ENCODE data around the gene DYRK3.

DYRK3 gene

DNA sequence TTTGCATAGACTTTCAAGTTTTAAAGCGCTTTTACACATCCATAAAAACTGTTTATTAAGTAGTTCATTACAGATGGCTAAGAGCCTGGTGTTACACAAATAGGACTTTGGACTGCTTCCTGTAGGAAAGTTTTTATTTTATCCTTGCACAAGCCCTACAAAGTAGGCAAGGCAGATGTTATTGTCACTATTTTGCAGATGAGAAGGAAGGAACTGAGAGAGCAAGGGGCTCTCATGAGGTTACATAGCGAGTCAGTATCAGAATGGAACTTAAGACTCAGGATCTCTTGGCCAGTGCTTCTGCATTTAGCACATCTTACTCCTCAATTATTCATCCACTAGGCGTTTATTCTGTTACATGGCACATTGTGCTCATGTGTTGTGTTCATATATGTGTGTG is 46.8 kb downstream of the DYRK3 start:
- no peak overlapping the region for H3K4me2 ChIP-seq

DNA sequence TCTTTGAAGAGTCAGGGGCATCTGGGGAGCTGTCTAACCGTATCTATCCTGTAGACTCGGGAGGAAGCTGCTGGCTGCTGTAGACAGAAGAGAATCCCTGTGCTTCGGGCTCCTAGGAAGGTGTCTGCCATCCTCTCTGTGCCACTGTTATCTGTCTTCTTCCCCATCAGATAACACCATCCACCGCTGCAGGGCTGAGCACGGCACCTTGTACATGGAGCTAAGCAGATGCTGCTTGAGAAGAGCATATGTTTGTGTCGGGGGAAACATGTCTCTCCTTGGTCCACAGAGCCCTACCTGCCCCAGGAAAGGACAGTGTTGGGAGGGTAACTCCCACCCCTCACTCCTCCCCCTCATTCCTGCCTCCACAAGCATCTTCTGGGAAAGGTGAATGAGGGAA is 48.0 kb downstream of the DYRK3 start:
- Histone ChIP-seq H4K20me1 (ENCODE audit: insufficient read depth) (0 out of 2 replicates have a peak, but pooled peaks cover 3% of the 10 kb centered on the region), H3K4me3 (IDR thresholded peaks at IDR 0.05; ENCODE audit: insufficient read depth, low read depth, low read length) (no peak overlapping the region), H3K36me3 (ENCODE audit: insufficient read depth) (no peaks in the 10 kb centered on the region), H3K9ac (no peak overlapping the region), H3K4me1 (ENCODE audit: low read depth, poor library complexity, severe bottlenecking) (peaks cover 44% of the 10 kb centered on the region), H3K27ac (no peak overlapping the region), H2AFZ (ENCODE audit: low read depth) (no peak overlapping the region), H3K79me2 (ENCODE audit: insufficient read depth, low read depth) (peaks cover 5% of the 10 kb centered on the region; the same call in 1 of the 2 replicates), H3K4me2 (no peak overlapping the region), H3K27me3 (ENCODE audit: insufficient read depth, low read depth) (peaks cover 27% of the 10 kb centered on the region; the same call in 1 of the 2 replicates)
- TF ChIP-seq, protein P1, sequence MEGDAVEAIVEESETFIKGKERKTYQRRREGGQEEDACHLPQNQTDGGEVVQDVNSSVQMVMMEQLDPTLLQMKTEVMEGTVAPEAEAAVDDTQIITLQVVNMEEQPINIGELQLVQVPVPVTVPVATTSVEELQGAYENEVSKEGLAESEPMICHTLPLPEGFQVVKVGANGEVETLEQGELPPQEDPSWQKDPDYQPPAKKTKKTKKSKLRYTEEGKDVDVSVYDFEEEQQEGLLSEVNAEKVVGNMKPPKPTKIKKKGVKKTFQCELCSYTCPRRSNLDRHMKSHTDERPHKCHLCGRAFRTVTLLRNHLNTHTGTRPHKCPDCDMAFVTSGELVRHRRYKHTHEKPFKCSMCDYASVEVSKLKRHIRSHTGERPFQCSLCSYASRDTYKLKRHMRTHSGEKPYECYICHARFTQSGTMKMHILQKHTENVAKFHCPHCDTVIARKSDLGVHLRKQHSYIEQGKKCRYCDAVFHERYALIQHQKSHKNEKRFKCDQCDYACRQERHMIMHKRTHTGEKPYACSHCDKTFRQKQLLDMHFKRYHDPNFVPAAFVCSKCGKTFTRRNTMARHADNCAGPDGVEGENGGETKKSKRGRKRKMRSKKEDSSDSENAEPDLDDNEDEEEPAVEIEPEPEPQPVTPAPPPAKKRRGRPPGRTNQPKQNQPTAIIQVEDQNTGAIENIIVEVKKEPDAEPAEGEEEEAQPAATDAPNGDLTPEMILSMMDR (conservative IDR thresholded peaks at IDR 0.05; ENCODE audit: low read depth, low read length), result no peak

More for the DNA sequence above, 46.8 kb downstream of the DYRK3 start:
- Histone ChIP-seq H3K27ac (no peak overlapping the region), H3K36me3 (ENCODE audit: insufficient read depth) (no peaks in the 10 kb centered on the region), H3K79me2 (ENCODE audit: insufficient read depth, low read depth) (peaks cover 5% of the 10 kb centered on the region; the same call in 1 of the 2 replicates), H4K20me1 (ENCODE audit: insufficient read depth) (no peaks in the 10 kb centered on the region), H3K4me3 (IDR thresholded peaks at IDR 0.05; ENCODE audit: insufficient read depth, low read depth, low read length) (no peak overlapping the region), H3K9ac (no peak overlapping the region), H3K4me1 (ENCODE audit: low read depth, poor library complexity, severe bottlenecking) (peaks cover 34% of the 10 kb centered on the region), H2AFZ (ENCODE audit: low read depth) (no peak overlapping the region), H3K27me3 (ENCODE audit: insufficient read depth, low read depth) (peaks cover 23% of the 10 kb centered on the region; the same call in 1 of the 2 replicates)
- TF ChIP-seq, protein P1 (conservative IDR thresholded peaks at IDR 0.05; ENCODE audit: low read depth, low read length), result no peak

GRCh38 chr1:206684003-206684402 is 48.7 kb downstream of the DYRK3 start:
- H3K4me2 ChIP-seq, result peak overlapping the region; percentile 76; the same call in 1 of the 2 replicates
- H3K9ac ChIP-seq, result no peak overlapping the region
- H3K4me1 ChIP-seq (ENCODE audit: low read depth, poor library complexity, severe bottlenecking), result peaks cover 44% of the 10 kb centered on the region
- no peak overlapping the region for H2AFZ ChIP-seq (ENCODE audit: low read depth)
- peak overlapping the region; percentile 57 for H3K4me3 ChIP-seq (IDR thresholded peaks at IDR 0.05; ENCODE audit: insufficient read depth, low read depth, low read length)
- H3K27ac ChIP-seq, result no peak overlapping the region
- TF ChIP-seq, protein P1 (conservative IDR thresholded peaks at IDR 0.05; ENCODE audit: low read depth, low read length), result no peak
- 0 out of 2 replicates have a peak, but pooled peaks cover 3% of the 10 kb centered on the region for H4K20me1 ChIP-seq (ENCODE audit: insufficient read depth)
- H3K36me3 ChIP-seq (ENCODE audit: insufficient read depth), result no peaks in the 10 kb centered on the region
- peaks cover 27% of the 10 kb centered on the region; the same call in 1 of the 2 replicates for H3K27me3 ChIP-seq (ENCODE audit: insufficient read depth, low read depth)
- peaks cover 10% of the 10 kb centered on the region; the same call in 1 of the 2 replicates for H3K79me2 ChIP-seq (ENCODE audit: insufficient read depth, low read depth)

GRCh38 chr1:206684478-206685333 is 49.4 kb downstream of the DYRK3 start, which contains the start of gene MAPKAPK2:
MAPKAPK2 (plus strand) TSS chr1:206684905; CDS start chr1:206685230, 325 bp downstream.
- H2AFZ ChIP-seq (ENCODE audit: low read depth), result peak within 1 kb of the TSS; percentile 68
- no peaks in the 10 kb centered on the region for H3K36me3 ChIP-seq (ENCODE audit: insufficient read depth)
- H3K4me1 ChIP-seq (ENCODE audit: low read depth, poor library complexity, severe bottlenecking), result peaks cover 37% of the 10 kb centered on the region
- H3K9ac ChIP-seq, result peak within 1 kb of the TSS; percentile 33; the same call in 1 of the 2 replicates
- H4K20me1 ChIP-seq (ENCODE audit: insufficient read depth), result 0 out of 2 replicates have a peak, but pooled peaks cover 3% of the 10 kb centered on the region
- H3K79me2 ChIP-seq (ENCODE audit: insufficient read depth, low read depth), result peaks cover 17% of the 10 kb centered on the region; the same call in 1 of the 2 replicates
- no peak within 1 kb of the TSS for H3K27ac ChIP-seq
- TF ChIP-seq, protein P1 (conservative IDR thresholded peaks at IDR 0.05; ENCODE audit: low read depth, low read length), result no peak
- peak within 1 kb of the TSS; percentile 76 for H3K4me2 ChIP-seq
- peaks cover 27% of the 10 kb centered on the region; the same call in 1 of the 2 replicates for H3K27me3 ChIP-seq (ENCODE audit: insufficient read depth, low read depth)
- H3K4me3 ChIP-seq (IDR thresholded peaks at IDR 0.05; ENCODE audit: insufficient read depth, low read depth, low read length), result peak within 1 kb of the TSS; percentile 95
